CD4-positive, CD25-positive, alpha-beta regulatory T cell (primary cell): ENCODE data around the gene DHH. TPM values are rescaled to one million over a fixed set of nuclear protein-coding genes. Genes with fewer than 3 reads are reported as not detected.
A peak's percentile ranks its signal among the peaks of the same experiment; 100 is the strongest.
"Not testable (repeated sequence)": the region's sequence is repeated elsewhere in the genome, so short reads cannot be mapped to it uniquely, and the experiment has no call there.

Experiments
- ATAC-seq, 2 donors: fragments of 150-1000 bp; cut with Tn5 transposase; one replicate each; pipeline ENCODE4 v1.10.0; 2021; ENCODE audit warnings: low read depth in 2 of 2, moderate number of reproducible peaks in 2 of 2, moderate library complexity in 1 of 2
- DNase-seq, 3 donors: peaks; one replicate each; pipeline versions ENCODE4 v3.0.0 to v3.0.0-alpha.2; 2012 to 2022; ENCODE audit warnings: mixed read lengths in 1 of 3
- H3K27ac ChIP-seq: one replicate; pipeline ENCODE4 v1.7.0; 2013; ENCODE audit warnings: mild to moderate bottlenecking, low read length; ENCODE audit not compliant: insufficient read depth, poor library complexity, severe bottlenecking
- H3K27me3 ChIP-seq: one replicate; pipeline ENCODE4 v1.7.0; 2013; ENCODE audit warnings: low read length; ENCODE audit not compliant: control insufficient read depth, insufficient read depth
- H3K36me3 ChIP-seq: one replicate; pipeline ENCODE4 v1.7.0; 2013; ENCODE audit warnings: mild to moderate bottlenecking, low read length, moderate library complexity; ENCODE audit not compliant: control insufficient read depth, insufficient read depth
- H3K4me1 ChIP-seq: 2 replicates; pipeline ENCODE4 v1.7.0; 2013; ENCODE audit warnings: mild to moderate bottlenecking, low read length; ENCODE audit not compliant: insufficient read depth, control insufficient read depth, poor library complexity, severe bottlenecking
- H3K4me3 ChIP-seq: one replicate; pipeline ENCODE4 v1.7.0; 2013; ENCODE audit warnings: low read depth, mild to moderate bottlenecking, low read length, moderate library complexity
- H3K9me3 ChIP-seq, 2 experiments: 1 replicate in 1 of 2; 2 replicates in 1 of 2; pipeline ENCODE4 v1.7.0; 2013; ENCODE audit warnings: low read length in 2 of 2, mild to moderate bottlenecking in 1 of 2, moderate library complexity in 1 of 2; ENCODE audit not compliant: control insufficient read depth in 2 of 2
- H3K27ac Mint-ChIP-seq, 3 donors: one replicate each; pipeline ENCODE4 v1.8.0; 2020 to 2022; ENCODE audit warnings: mild to moderate bottlenecking in 3 of 3, mixed read lengths in 3 of 3, moderate library complexity in 2 of 3
- H3K27me3 Mint-ChIP-seq: one replicate; pipeline ENCODE4 v1.8.0; 2022; ENCODE audit warnings: mild to moderate bottlenecking, mixed read lengths
- H3K36me3 Mint-ChIP-seq: one replicate; pipeline ENCODE4 v1.8.0; 2020; ENCODE audit warnings: mixed read lengths
- H3K4me1 Mint-ChIP-seq, 4 donors: one replicate each; pipeline ENCODE4 v1.8.0; 2020 to 2022; ENCODE audit warnings: mixed read lengths in 4 of 4, mild to moderate bottlenecking in 1 of 4
- H3K4me3 Mint-ChIP-seq, 4 donors: one replicate each; pipeline ENCODE4 v1.8.0; 2020 to 2022; ENCODE audit warnings: mild to moderate bottlenecking in 4 of 4, mixed read lengths in 4 of 4, moderate library complexity in 3 of 4
- H3K9me3 Mint-ChIP-seq, 7 donors: one replicate each; pipeline ENCODE4 v1.8.0; 2020 to 2022; ENCODE audit warnings: mixed read lengths in 7 of 7, mild to moderate bottlenecking in 3 of 7, moderate library complexity in 2 of 7
- polyA plus RNA-seq, 4 donors: library from polyadenylated mRNA; unstranded; fragments of 300-500 nt; fragmentation: Illumina TruSeq; gene quantifications; one replicate each; pipeline ENCODE4 v1.2.3, GENCODE V29; 2021
- total RNA-seq: library from RNA; stranded (reverse); gene quantifications from one replicate; pipeline ENCODE4 v1.2.3, GENCODE V29; 2022

DHH gene
- 0.27 TPM for total RNA-seq
- not detected for polyA plus RNA-seq

DNA sequence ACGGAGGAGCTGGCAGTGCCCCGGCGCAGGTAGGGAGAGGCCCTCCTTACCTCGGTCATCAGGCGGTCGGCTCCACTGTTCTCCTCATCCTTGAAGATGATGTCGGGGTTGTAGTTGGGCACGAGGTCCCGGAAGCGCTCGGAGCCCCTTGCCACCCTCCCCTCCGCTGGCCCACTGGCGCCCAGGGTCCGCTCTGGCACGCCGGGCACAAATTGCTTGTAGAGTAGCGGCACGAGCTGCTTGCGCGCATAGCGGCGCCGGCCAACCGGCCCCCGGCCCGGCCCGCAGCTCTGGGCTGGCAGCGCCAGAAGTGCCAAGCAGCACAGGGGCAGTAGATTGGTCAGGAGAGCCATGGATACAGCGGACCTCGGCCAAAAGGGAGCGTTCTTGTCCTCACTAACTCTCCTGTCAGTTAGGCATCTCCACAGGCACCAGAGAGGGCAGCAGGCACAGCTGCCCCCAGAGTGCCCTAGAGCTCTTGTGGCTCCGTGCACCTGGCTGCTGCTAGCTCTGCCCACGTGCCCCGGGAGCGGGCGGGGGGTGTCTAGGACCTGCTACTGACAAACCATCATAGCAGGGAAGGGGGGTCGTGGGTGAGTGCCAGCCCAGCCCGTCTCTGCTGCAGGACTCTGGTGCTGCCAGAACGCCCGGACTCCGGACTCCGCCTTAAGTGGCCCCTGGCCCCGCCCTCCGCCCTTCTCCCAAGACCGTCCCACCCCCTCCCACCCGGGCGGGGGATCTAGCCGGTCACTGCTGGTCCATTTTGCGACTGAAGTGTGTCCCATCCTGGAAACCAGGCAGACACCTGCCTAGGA, at the start of gene DHH:
Gene DHH, minus strand, starts transcription at position 642 of the 815 bp plus-strand sequence. Its CDS starts 289 bp downstream, at position 353.
- peaks cover 47% of the 10 kb centered on the region for H3K4me1 ChIP-seq
- Mint-ChIP-seq H3K4me1 (peaks cover 5 to 50% (median 34%) of the 10 kb centered on the region in 4 donors), H3K27me3 (peaks cover 69% of the 10 kb centered on the region), H3K9me3 (peaks cover 0 to 2% (median 0%) of the 10 kb centered on the region in 7 donors), H3K36me3 (peaks cover 24% of the 10 kb centered on the region), H3K4me3 (peak within 1 kb of the TSS; percentile 15 to 92 (median 40)), H3K27ac (no peak within 1 kb of the TSS)
- H3K36me3 ChIP-seq: peaks cover 23% of the 10 kb centered on the region
- DNase-seq (no peak), ATAC-seq (no peak)
- peaks cover 24% of the 10 kb centered on the region for H3K27me3 ChIP-seq
- no peaks in the 10 kb centered on the region for H3K9me3 ChIP-seq
- H3K4me3 ChIP-seq: no peak within 1 kb of the TSS
- no peak within 1 kb of the TSS for H3K27ac ChIP-seq

DNA sequence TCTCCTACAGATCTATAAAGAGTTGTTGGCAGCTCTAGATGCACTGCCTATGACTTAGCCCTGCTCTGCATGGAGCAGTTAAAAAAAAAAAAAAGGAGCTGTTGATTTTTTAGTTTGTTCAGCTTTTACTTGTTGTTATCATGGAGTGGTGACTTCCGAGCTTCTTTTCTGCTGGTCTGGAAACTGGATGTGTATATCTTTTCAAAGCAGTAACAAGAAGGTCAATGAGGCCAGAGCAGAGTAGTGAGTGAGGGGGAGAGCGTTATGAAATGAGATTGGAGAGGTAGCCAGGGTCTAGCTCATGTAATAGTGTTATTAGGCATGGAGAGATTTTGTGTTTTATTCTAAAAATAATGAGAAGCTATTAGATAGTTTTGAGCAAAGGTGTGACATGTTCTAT, 49.8 kb upstream of the DHH start:
- Mint-ChIP-seq H3K4me3 (no peak overlapping the region), H3K27ac (no peak overlapping the region), H3K9me3 (no peaks in the 10 kb centered on the region), H3K36me3 (peaks cover 12% of the 10 kb centered on the region), H3K27me3 (no peaks in the 10 kb centered on the region), H3K4me1 (peaks cover 3 to 12% (median 8%) of the 10 kb centered on the region in 4 donors)
- Histone ChIP-seq H3K27me3 (no peaks in the 10 kb centered on the region), H3K4me3 (no peak overlapping the region), H3K27ac (no peak overlapping the region), H3K9me3 (no peaks in the 10 kb centered on the region), H3K36me3 (no peaks in the 10 kb centered on the region), H3K4me1 (no peaks in the 10 kb centered on the region)
- ATAC-seq (no peak), DNase-seq (no peak)

DNA sequence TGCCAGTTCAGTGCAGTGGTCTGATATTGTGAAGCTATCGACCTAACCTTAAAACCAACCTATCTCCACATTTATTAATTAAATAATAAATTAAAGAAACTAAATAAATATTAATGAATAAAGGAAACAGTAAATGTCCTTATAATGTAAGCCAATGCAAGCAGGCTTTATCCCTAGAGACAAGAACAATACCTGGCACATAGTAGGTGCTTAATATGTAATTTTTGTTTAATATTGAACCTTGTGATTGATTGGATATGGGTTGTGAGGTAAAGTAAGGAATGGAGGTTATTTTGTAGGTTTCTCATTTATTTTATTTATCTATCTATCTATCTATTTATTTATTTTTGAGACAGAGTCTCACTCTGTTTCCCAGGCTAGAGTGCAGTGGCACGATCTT, 44.4 kb upstream of the DHH start:
- H3K27ac Mint-ChIP-seq: no peak overlapping the region
- H3K27me3 ChIP-seq: no peaks in the 10 kb centered on the region
- H3K36me3 Mint-ChIP-seq: peaks cover 7% of the 10 kb centered on the region
- no peaks in the 10 kb centered on the region for H3K9me3 ChIP-seq
- H3K27me3 Mint-ChIP-seq: no peaks in the 10 kb centered on the region
- H3K4me3 Mint-ChIP-seq: no peak overlapping the region
- ATAC-seq (no peak), DNase-seq (no peak)
- H3K4me3 ChIP-seq: no peak overlapping the region
- no peak overlapping the region for H3K27ac ChIP-seq
- H3K4me1 ChIP-seq: no peaks in the 10 kb centered on the region
- no peaks in the 10 kb centered on the region for H3K36me3 ChIP-seq
- H3K9me3 Mint-ChIP-seq: no peaks in the 10 kb centered on the region
- H3K4me1 Mint-ChIP-seq: peaks cover 3 to 16% (median 6%) of the 10 kb centered on the region in 4 donors

DNA sequence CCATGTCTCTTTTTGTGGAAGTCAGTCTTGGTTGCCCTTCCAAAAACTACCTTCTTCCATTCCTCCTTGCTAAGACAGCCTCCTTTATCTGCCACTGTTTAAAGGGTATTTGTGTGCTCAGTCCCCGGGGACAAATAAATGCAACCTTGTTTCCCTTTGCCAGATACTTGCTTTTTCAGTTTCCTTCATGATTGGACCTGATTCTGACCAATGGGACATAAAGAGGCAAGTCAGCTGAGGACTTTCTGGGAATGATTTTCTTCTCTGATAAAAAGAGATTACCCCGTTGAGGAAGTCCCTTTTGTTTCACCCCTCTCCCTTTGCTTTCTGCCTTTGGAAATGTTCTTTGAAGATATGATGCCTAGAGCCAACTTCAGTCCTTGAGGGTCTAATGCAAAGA, 44.0 kb upstream of the DHH start:
- H3K27me3 ChIP-seq: no peaks in the 10 kb centered on the region
- Mint-ChIP-seq H3K9me3 (no peaks in the 10 kb centered on the region), H3K4me1 (peaks cover 5 to 19% (median 9%) of the 10 kb centered on the region in 4 donors), H3K4me3 (no peak overlapping the region), H3K27me3 (no peaks in the 10 kb centered on the region), H3K36me3 (peaks cover 7% of the 10 kb centered on the region), H3K27ac (no peak overlapping the region)
- no peak for DNase-seq
- H3K4me3 ChIP-seq: no peak overlapping the region
- H3K36me3 ChIP-seq: no peaks in the 10 kb centered on the region
- no peak overlapping the region for H3K27ac ChIP-seq
- no peaks in the 10 kb centered on the region for H3K4me1 ChIP-seq
- no peak for ATAC-seq
- no peaks in the 10 kb centered on the region for H3K9me3 ChIP-seq

DNA sequence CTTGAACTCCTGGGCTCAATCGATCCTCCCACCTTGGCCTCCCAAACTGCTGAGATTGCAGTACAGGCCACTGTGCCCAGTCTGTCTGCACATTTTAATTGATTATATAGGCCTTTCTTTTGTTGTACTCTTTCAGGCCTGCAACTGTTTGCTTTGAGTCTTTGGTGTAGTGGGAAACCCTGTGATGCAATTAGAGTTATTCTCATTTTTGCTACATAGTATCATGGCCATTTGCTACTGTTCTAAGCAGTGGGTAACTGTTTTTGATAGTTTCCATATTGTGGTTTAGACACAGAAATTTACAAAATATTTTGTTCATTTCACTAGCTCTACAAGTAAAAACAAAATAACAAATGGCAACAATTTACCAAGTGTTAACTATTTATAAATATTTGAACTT, 42.9 kb upstream of the DHH start:
- Histone ChIP-seq H3K9me3 (no peaks in the 10 kb centered on the region), H3K27me3 (no peaks in the 10 kb centered on the region), H3K36me3 (no peaks in the 10 kb centered on the region), H3K4me1 (no peaks in the 10 kb centered on the region), H3K27ac (no peak overlapping the region), H3K4me3 (no peak overlapping the region)
- ATAC-seq (no peak), DNase-seq (no peak)
- H3K9me3 Mint-ChIP-seq: no peaks in the 10 kb centered on the region
- H3K27me3 Mint-ChIP-seq: no peaks in the 10 kb centered on the region
- peaks cover 8 to 27% (median 15%) of the 10 kb centered on the region in 4 donors for H3K4me1 Mint-ChIP-seq
- H3K36me3 Mint-ChIP-seq: peaks cover 7% of the 10 kb centered on the region
- H3K4me3 Mint-ChIP-seq: no peak overlapping the region
- H3K27ac Mint-ChIP-seq: no peak overlapping the region

DNA sequence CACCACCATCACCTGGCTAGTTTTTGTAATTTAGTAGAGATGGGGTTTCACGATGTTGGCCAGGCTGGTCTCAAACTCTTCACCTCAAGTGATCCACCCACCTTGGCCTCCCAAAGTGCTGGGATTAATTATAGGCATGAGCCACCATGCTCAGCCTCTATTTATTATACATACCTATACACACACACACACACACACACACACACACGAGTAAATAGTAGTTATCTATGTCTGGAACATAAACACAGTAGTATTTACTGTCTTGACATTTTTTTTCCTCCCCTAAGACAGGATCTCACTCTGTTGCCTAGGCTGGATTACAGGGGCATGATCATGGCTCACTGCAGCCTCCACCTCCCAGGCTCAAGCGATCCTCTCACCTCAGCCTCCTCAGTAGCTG, 42.4 kb upstream of the DHH start:
- not testable (repeated sequence) for H3K27ac Mint-ChIP-seq

DNA sequence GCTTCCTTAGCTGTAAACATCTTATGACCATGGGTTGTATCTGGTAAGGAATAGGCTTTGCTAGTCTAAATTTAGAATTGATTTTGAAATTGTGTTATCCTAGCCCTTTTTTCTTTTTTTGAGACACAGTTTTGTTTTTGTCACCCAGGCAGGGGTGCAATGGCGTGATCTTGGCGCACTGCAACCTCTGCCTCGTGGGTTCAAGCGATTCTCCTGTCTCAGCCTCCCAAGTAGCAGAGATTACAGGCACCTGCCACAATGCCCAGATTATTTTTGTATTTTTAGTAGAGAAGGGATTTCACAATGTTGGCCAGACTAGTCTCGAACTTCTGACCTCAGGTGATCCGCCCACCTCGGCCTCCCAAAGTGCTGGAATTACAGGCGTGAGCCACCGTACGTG, 39.0 kb upstream of the DHH start:
- Mint-ChIP-seq H3K36me3 (peaks cover 8% of the 10 kb centered on the region), H3K27ac (peak overlapping the region in 1 of 3 donors; percentile 71), H3K27me3 (peaks cover 8% of the 10 kb centered on the region), H3K9me3 (no peaks in the 10 kb centered on the region), H3K4me3 (peak overlapping the region in 2 of 4 donors; percentile 41 to 49), H3K4me1 (peaks cover 18 to 55% (median 33%) of the 10 kb centered on the region in 4 donors)
- no peak for ATAC-seq
- Histone ChIP-seq H3K4me3 (no peak overlapping the region), H3K9me3 (no peaks in the 10 kb centered on the region), H3K27ac (no peak overlapping the region), H3K4me1 (peaks cover 30% of the 10 kb centered on the region), H3K27me3 (no peaks in the 10 kb centered on the region), H3K36me3 (peaks cover 8% of the 10 kb centered on the region)
- DNase-seq: no peak

More for the DNA sequence above, 42.4 kb upstream of the DHH start:
- not testable (repeated sequence) for H3K36me3 Mint-ChIP-seq, H3K36me3 ChIP-seq, H3K27me3 ChIP-seq, H3K4me3 ChIP-seq, H3K27ac ChIP-seq, H3K27me3 Mint-ChIP-seq, H3K9me3 Mint-ChIP-seq, DNase-seq, H3K9me3 ChIP-seq, ATAC-seq, H3K4me1 ChIP-seq, H3K4me3 Mint-ChIP-seq
- H3K4me1 Mint-ChIP-seq: peaks cover 13 to 32% (median 20%) of the 10 kb centered on the region in 4 donors

DNA sequence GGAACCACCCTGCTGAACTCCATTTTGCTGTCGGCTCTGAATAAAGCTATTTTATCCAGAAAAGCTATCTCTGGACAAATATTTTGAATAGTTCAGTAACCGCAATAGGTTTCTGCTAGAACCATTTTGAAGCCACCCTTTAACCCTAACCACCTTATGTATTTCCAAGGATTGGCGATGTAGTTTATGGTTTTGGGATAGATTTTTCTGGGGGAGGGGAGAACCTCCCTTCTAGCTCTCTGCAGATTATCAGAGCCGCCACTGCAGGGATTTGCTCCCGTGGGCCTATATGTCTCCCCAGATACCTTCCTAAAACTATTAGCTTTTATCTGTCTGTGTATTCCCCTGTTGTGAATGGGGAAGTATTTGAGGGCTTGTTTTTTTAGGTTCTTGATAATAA, 38.4 kb upstream of the DHH start:
- no peaks in the 10 kb centered on the region for H3K9me3 ChIP-seq
- H3K27ac ChIP-seq: no peak overlapping the region
- Mint-ChIP-seq H3K4me3 (peak overlapping the region in 1 of 4 donors; percentile 49), H3K27me3 (peaks cover 8% of the 10 kb centered on the region), H3K36me3 (peaks cover 9% of the 10 kb centered on the region), H3K27ac (no peak overlapping the region), H3K9me3 (no peaks in the 10 kb centered on the region), H3K4me1 (peaks cover 18 to 50% (median 34%) of the 10 kb centered on the region in 4 donors)
- H3K4me1 ChIP-seq: peaks cover 30% of the 10 kb centered on the region
- no peak overlapping the region for H3K4me3 ChIP-seq
- no peaks in the 10 kb centered on the region for H3K27me3 ChIP-seq
- peaks cover 9% of the 10 kb centered on the region for H3K36me3 ChIP-seq
- no peak for DNase-seq
- ATAC-seq: no peak
